ENCODE data around the gene GBGT1. TPM values are rescaled to one million over a fixed set of nuclear protein-coding genes. Genes with fewer than 3 reads are reported as not detected.

GBGT1 gene
- total and polyA plus RNA-seq, 2 donors (not counting 3 experiments of a cell fraction or from before 2014, with no cell fraction given): 35.6 to 56.3 TPM

DNA sequence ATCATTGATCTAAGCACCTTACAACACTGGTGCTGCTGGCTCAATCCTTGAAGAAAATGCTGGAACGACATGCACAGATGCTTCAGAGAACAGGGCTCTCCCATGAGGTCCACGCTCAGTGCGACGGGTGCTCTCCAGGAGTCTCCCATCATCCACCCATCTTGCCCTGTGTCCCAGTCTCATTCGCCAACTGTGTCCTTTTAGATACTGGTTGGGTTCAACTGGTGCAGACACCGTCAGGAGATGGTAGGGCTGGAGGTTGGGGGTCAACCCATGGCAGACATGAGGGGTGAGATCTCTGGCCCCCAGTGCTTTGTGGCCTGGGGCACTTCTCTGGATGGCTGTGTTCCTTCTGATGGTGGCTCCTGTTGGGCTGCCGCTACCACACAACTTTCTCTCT, 46.9 kb upstream of the GBGT1 start:
- no peaks in the 10 kb centered on the region for H3K9me3 ChIP-seq (replicated peaks; ENCODE audit: control insufficient read depth, insufficient read depth, low read length)
- ChIA-PET CTCF (no interaction called here), POLR2A (no interaction called here)
- no peak for FAIRE-seq
- H3K27ac ChIP-seq (ENCODE audit: insufficient read depth, low read depth, low read length): no peak overlapping the region
- dilution Hi-C loops (cut with MboI; ENCODE audit: extremely low pct_ligation_motif_present, low sequenced_read_pairs) (no loop called here), intact Hi-C loops (cut with micrococcal nuclease) (no loop called here)
- no peaks in the 10 kb centered on the region for H3K79me2 ChIP-seq (ENCODE audit: control insufficient read depth, insufficient read depth, low read length)
- no peak overlapping the region for H2AFZ ChIP-seq (ENCODE audit: low read depth, low read length)
- no peak overlapping the region for H3K4me2 ChIP-seq (ENCODE audit: insufficient read depth, low read length)
- no peaks in the 10 kb centered on the region for H3K9me1 ChIP-seq (replicated peaks; ENCODE audit: control insufficient read depth, extremely low read depth, insufficient read depth, low read length)
- H3K9ac ChIP-seq (replicated peaks; ENCODE audit: extremely low read depth, insufficient read depth, low read length): no peak overlapping the region
- H3K27me3 ChIP-seq (ENCODE audit: control insufficient read depth in 2 of 2, insufficient read depth in 2 of 2, low read length in 2 of 2): peaks cover 2 to 4% of the 10 kb centered on the region in 2 experiments
- H3K36me3 ChIP-seq (ENCODE audit: control insufficient read depth in 2 of 2, extremely low read depth in 1 of 2, insufficient read depth in 2 of 2, low read length in 2 of 2): no peaks in the 10 kb centered on the region
- BruUV-seq (replicated peaks): no TSS peak
- TF ChIP-seq MAX (IDR thresholded peaks at IDR 0.05; ENCODE audit: insufficient read depth, insufficient read length) (no peak), FOS (IDR thresholded peaks at IDR 0.05; ENCODE audit: borderline replicate concordance, insufficient read depth, low read length) (no peak), JUN (IDR thresholded peaks at IDR 0.05; ENCODE audit: borderline replicate concordance, insufficient read depth, insufficient read length, low read depth) (no peak), MYC (IDR thresholded peaks at IDR 0.05; ENCODE audit: low read depth, low read length) (no peak), GATA2 (IDR thresholded peaks at IDR 0.05; ENCODE audit: insufficient read depth, insufficient read length, low read depth, low read length) (no peak), POLR2A (IDR thresholded peaks at IDR 0.05; ENCODE audit: low read depth, low read length) (no peak), EZH2 (IDR thresholded peaks at IDR 0.05; ENCODE audit: borderline replicate concordance, low read depth, low read length, severe bottlenecking) (no peak), POLR2AphosphoS5 (IDR thresholded peaks at IDR 0.05; ENCODE audit: insufficient read depth, low read depth, low read length) (no peak), CTCF (IDR thresholded peaks at IDR 0.05; ENCODE audit: extremely low read depth in 1 of 2, insufficient read depth in 1 of 2, low read depth in 1 of 2, low read length in 2 of 2) (no peak)
- DNase-seq (ENCODE audit: low read depth, low spot score): no peak
- no peaks in the 10 kb centered on the region for H4K20me1 ChIP-seq (replicated peaks; ENCODE audit: control insufficient read depth, extremely low read depth, insufficient read depth, low read length)
- no peak overlapping the region for H3K4me3 ChIP-seq (replicated peaks in 1 of 3; ENCODE audit: insufficient read depth in 1 of 3, low read depth in 1 of 3, low read length in 3 of 3)
- H3K4me1 ChIP-seq (ENCODE audit: control insufficient read depth, extremely low read depth, insufficient read depth, low read length): no peaks in the 10 kb centered on the region

Data from endothelial cell of umbilical vein (primary cell).